H9 (cell line): ENCODE results near the gene NUDT8. TPM values are rescaled to one million over a fixed set of nuclear protein-coding genes. Genes with fewer than 3 reads are reported as not detected.

Source experiments
- DNase-seq: peaks from one replicate; pipeline ENCODE4 v3.0.0-alpha.2; 2017
- H2AFZ ChIP-seq: one replicate; pipeline ENCODE4 v1.6.1; 2013; ENCODE audit warnings: mild to moderate bottlenecking, low read length, control low read depth, moderate library complexity
- H2AK5ac ChIP-seq: 2 replicates; pipeline ENCODE4 v1.6.1; 2013; ENCODE audit warnings: low read length, control low read depth, mixed read lengths; ENCODE audit not compliant: insufficient read length
- H2BK120ac ChIP-seq: one replicate; pipeline ENCODE4 v1.6.1; 2013; ENCODE audit warnings: low read depth, mild to moderate bottlenecking, low read length, control low read depth, inconsistent platforms; ENCODE audit not compliant: poor library complexity, severe bottlenecking
- H2BK12ac ChIP-seq: 2 replicates; pipeline ENCODE4 v1.6.1; 2013; ENCODE audit warnings: low read length, control low read depth, mixed read lengths, low read depth; ENCODE audit not compliant: insufficient read length
- H2BK15ac ChIP-seq: 2 replicates; pipeline ENCODE4 v1.6.1; 2013; ENCODE audit warnings: low read depth, low read length, control low read depth
- H2BK20ac ChIP-seq: one replicate; pipeline ENCODE4 v1.6.1; 2013; ENCODE audit warnings: low read depth, mild to moderate bottlenecking, low read length, control low read depth, inconsistent platforms; ENCODE audit not compliant: poor library complexity, severe bottlenecking
- H2BK5ac ChIP-seq: 2 replicates; pipeline ENCODE4 v1.6.1; 2013; ENCODE audit warnings: low read length, control low read depth, mixed read lengths; ENCODE audit not compliant: insufficient read length
- H3K14ac ChIP-seq: 2 replicates; pipeline ENCODE4 v1.6.1; 2013; ENCODE audit warnings: low read length, control low read depth; ENCODE audit not compliant: insufficient read depth
- H3K18ac ChIP-seq: 2 replicates; pipeline ENCODE4 v1.6.1; 2013; ENCODE audit warnings: low read depth, mild to moderate bottlenecking, mixed read lengths, low read length, control low read depth; ENCODE audit not compliant: insufficient read length
- H3K23ac ChIP-seq: 2 replicates; pipeline ENCODE4 v1.6.1; 2013; ENCODE audit warnings: low read length, control low read depth, mixed read lengths, low read depth; ENCODE audit not compliant: insufficient read length
- H3K23me2 ChIP-seq: 2 replicates; pipeline ENCODE4 v1.6.1; 2013; ENCODE audit warnings: low read depth, mild to moderate bottlenecking, mixed read lengths, low read length, control low read depth; ENCODE audit not compliant: insufficient read length, poor library complexity, severe bottlenecking
- H3K27ac ChIP-seq: 2 replicates; pipeline ENCODE4 v1.5.1; 2013; ENCODE audit warnings: low read length, control low read depth, mixed read lengths, low read depth; ENCODE audit not compliant: insufficient read length
- H3K27me3 ChIP-seq: 2 replicates; pipeline ENCODE4 v1.6.1; 2013; ENCODE audit warnings: low read length, control low read depth, inconsistent platforms; ENCODE audit not compliant: insufficient read depth
- H3K4ac ChIP-seq: 2 replicates; pipeline ENCODE4 v1.6.1; 2013; ENCODE audit warnings: low read depth, mild to moderate bottlenecking, control low read depth, inconsistent platforms, low read length, moderate library complexity
- H3K4me1 ChIP-seq: 2 replicates; pipeline ENCODE4 v1.6.1; 2013; ENCODE audit warnings: low read length, control low read depth, inconsistent platforms; ENCODE audit not compliant: insufficient read depth
- H3K4me2 ChIP-seq: 2 replicates; pipeline ENCODE4 v1.6.1; 2013; ENCODE audit warnings: low read length, control low read depth, mixed read lengths; ENCODE audit not compliant: insufficient read length, insufficient read depth
- H3K56ac ChIP-seq: 2 replicates; pipeline ENCODE4 v1.6.1; 2013; ENCODE audit warnings: low read depth, mild to moderate bottlenecking, mixed read lengths, low read length, control low read depth; ENCODE audit not compliant: insufficient read length
- H3K79me1 ChIP-seq: 2 replicates; pipeline ENCODE4 v1.6.1; 2013; ENCODE audit warnings: low read depth, mild to moderate bottlenecking, moderate library complexity, low read length, control low read depth, inconsistent platforms; ENCODE audit not compliant: insufficient read depth, poor library complexity, severe bottlenecking
- H3K79me2 ChIP-seq: 2 replicates; pipeline ENCODE4 v1.6.1; 2013; ENCODE audit warnings: low read length, control low read depth, inconsistent platforms; ENCODE audit not compliant: insufficient read depth
- H3K9ac ChIP-seq: 2 replicates; pipeline ENCODE4 v1.6.1; 2013; ENCODE audit warnings: low read length, control low read depth, mixed read lengths; ENCODE audit not compliant: insufficient read length; ENCODE audit errors: extremely low read depth
- H3K9me3 ChIP-seq: one replicate; pipeline ENCODE4 v1.6.1; 2013; ENCODE audit warnings: low read depth, low read length, inconsistent platforms; ENCODE audit not compliant: control insufficient read depth
- H3T11ph ChIP-seq: one replicate; pipeline ENCODE4 v1.6.1; 2013; ENCODE audit warnings: mild to moderate bottlenecking, low read length, control low read depth, inconsistent platforms
- H4K20me1 ChIP-seq: one replicate; pipeline ENCODE4 v1.6.1; 2013; ENCODE audit not compliant: control insufficient read depth, insufficient read length, insufficient read depth
- H4K5ac ChIP-seq: 2 replicates; pipeline ENCODE4 v1.6.1; 2013; ENCODE audit warnings: low read depth, mild to moderate bottlenecking, mixed read lengths, low read length, control low read depth; ENCODE audit not compliant: insufficient read length
- H4K8ac ChIP-seq: replicated peaks from 2 replicates; pipeline ENCODE4 v1.6.1; 2013; ENCODE audit warnings: low read length, control low read depth, mixed read lengths, low read depth; ENCODE audit not compliant: insufficient read length
- H4K91ac ChIP-seq: 2 replicates; pipeline ENCODE4 v1.6.1; 2013; ENCODE audit warnings: low read depth, mild to moderate bottlenecking, moderate library complexity, mixed read lengths, low read length, control low read depth; ENCODE audit not compliant: insufficient read length
- H3K27ac Mint-ChIP-seq, 3 experiments: 2 replicates in 2 of 3; 3 replicates in 1 of 3; pipeline ENCODE4 v1.8.0; 2020 to 2021; ENCODE audit warnings: mixed read lengths in 3 of 3, mild to moderate bottlenecking in 1 of 3, moderate library complexity in 1 of 3
- H3K27me3 Mint-ChIP-seq: 2 replicates; pipeline ENCODE4 v1.8.0; 2021; ENCODE audit warnings: low read depth, mild to moderate bottlenecking, moderate library complexity, mixed read lengths
- H3K36me3 Mint-ChIP-seq, 3 experiments: 2 replicates in 2 of 3; 3 replicates in 1 of 3; pipeline ENCODE4 v1.8.0; 2020 to 2021; ENCODE audit warnings: low read depth in 3 of 3, mixed read lengths in 3 of 3; ENCODE audit not compliant: insufficient read depth in 1 of 3
- H3K4me1 Mint-ChIP-seq, 2 experiments: 2 replicates each; pipeline ENCODE4 v1.8.0; 2020; ENCODE audit warnings: mixed read lengths in 2 of 2
- H3K4me3 Mint-ChIP-seq, 2 experiments: 2 replicates in 1 of 2; 3 replicates in 1 of 2; pipeline ENCODE4 v1.8.0; 2020 to 2021; ENCODE audit warnings: mild to moderate bottlenecking in 2 of 2, mixed read lengths in 2 of 2, moderate library complexity in 1 of 2
- H3K9me3 Mint-ChIP-seq, 2 experiments: 2 replicates in 1 of 2; 3 replicates in 1 of 2; pipeline ENCODE4 v1.8.0; 2020; ENCODE audit warnings: mild to moderate bottlenecking in 2 of 2, mixed read lengths in 2 of 2, moderate library complexity in 1 of 2
- CTCF ChIP-seq: fragments of 200-600 bp; sonication (generic); conservative IDR thresholded peaks from 3 replicates; pipeline ENCODE4 v1.8.0; 2021; ENCODE audit warnings: antibody characterized with exemption, mild to moderate bottlenecking
- WGBS: extraction: QIAGEN DNeasy Blood & Tissue Kit; methylation state at CpG from one replicate; pipeline ENCODE4 v1.1.7; 2013; ENCODE audit warnings: missing lambda C conversion rate, low lambda C conversion rate, mixed read lengths; ENCODE audit not compliant: insufficient read length; ENCODE audit errors: extremely low coverage; 5-methylcytosine and 5-hydroxymethylcytosine counted together
- total RNA-seq: library from RNA; stranded (reverse); gene quantifications from 2 replicates; pipeline ENCODE4 v1.2.1, GENCODE V29; 2021

Gene NUDT8
- total RNA-seq, 1 experiment from 2014 or later: 6.5 TPM

GRCh38 chr11:67670316-67671210 is 40.8 kb upstream of the NUDT8 start:
- Histone ChIP-seq H2AFZ (no peak overlapping the region), H4K91ac (no peak overlapping the region), H2BK15ac (no peak overlapping the region), H3K79me1 (no peaks in the 10 kb centered on the region), H2BK120ac (no peak overlapping the region), H3K14ac (no peak overlapping the region), H4K8ac (no peak overlapping the region), H3K56ac (no peak overlapping the region), H2BK20ac (no peak overlapping the region), H4K20me1 (no peaks in the 10 kb centered on the region), H2BK12ac (no peak overlapping the region), H3K23me2 (no peaks in the 10 kb centered on the region), H4K5ac (no peak overlapping the region), H3K4me1 (no peaks in the 10 kb centered on the region; the same call in 1 of the 2 replicates), H3K18ac (no peak overlapping the region), H3K4ac (no peak overlapping the region), H3K9me3 (no peaks in the 10 kb centered on the region), H3K23ac (no peak overlapping the region), H2BK5ac (no peak overlapping the region), H3K27me3 (no peaks in the 10 kb centered on the region), H3K27ac (no peak overlapping the region), H3K79me2 (no peaks in the 10 kb centered on the region), H3T11ph (no peak overlapping the region), H3K4me2 (no peak overlapping the region), H3K9ac (no peak overlapping the region), H2AK5ac (no peak overlapping the region)
- peaks cover 13% of the 10 kb centered on the region for H3K27me3 Mint-ChIP-seq
- no peaks in the 10 kb centered on the region; a peak in 1 of 5 replicates for H3K9me3 Mint-ChIP-seq
- TF ChIP-seq CTCF: no peak
- peak; percentile 31 for DNase-seq
- H3K36me3 Mint-ChIP-seq: no peaks in the 10 kb centered on the region
- no peak overlapping the region for H3K27ac Mint-ChIP-seq
- no peak overlapping the region for H3K4me3 Mint-ChIP-seq
- no CpG with 5 or more reads among the region's 23 CpGs for WGBS
- H3K4me1 Mint-ChIP-seq: peaks cover 4 to 13% of the 10 kb centered on the region in 2 experiments
